Amniotic epithelial cell (primary cell): ENCODE results near the gene PASK.
A peak's percentile ranks its signal among the peaks of the same experiment; 100 is the strongest.

Experiments
- DNase-seq: peaks from one replicate; pipeline ENCODE4 v3.0.0-alpha.2; 2010; ENCODE audit warnings: low read depth

Gene PASK

GRCh38 chr2:241064802-241065354 lies 84.4 kb downstream of the PASK start:
- no peak for DNase-seq

GRCh38 chr2:241064008-241064801 lies 85.1 kb downstream of the PASK start:
- DNase-seq: no peak

GRCh38 chr2:241063587-241063986 lies 85.7 kb downstream of the PASK start:
- DNase-seq: no peak

GRCh38 chr2:241063093-241063551 lies 86.2 kb downstream of the PASK start:
- DNase-seq: no peak

GRCh38 chr2:241062389-241063092 lies 86.7 kb downstream of the PASK start:
- DNase-seq: no peak

- DNase-seq: peak; percentile 87
Measured at GRCh38 chr2:241061275-241061674, 88.0 kb downstream of the PASK start.
